H1 (cell line): ENCODE data around the gene TSEN34. TPM values are rescaled to one million over a fixed set of nuclear protein-coding genes. Genes with fewer than 3 reads are reported as not detected.

Experiments used
- CTCF ChIA-PET: fragments of 300-600 bp; sonication (Branson Sonifier 250); formaldehyde crosslinking; loops from one replicate; lab custom pipeline; 2021; ENCODE audit not compliant: partially characterized antibody; lab: Charles Lee
- POLR2A ChIA-PET: fragments of 300-600 bp; sonication (Branson Sonifier 250); formaldehyde crosslinking; loops from one replicate; lab custom pipeline; 2021; ENCODE audit warnings: inconsistent platforms; ENCODE audit not compliant: partially characterized antibody; lab: Charles Lee
- DNase-seq, 2 experiments: peaks; one replicate each; pipeline versions ENCODE4 v3.0.0 to v3.0.0-alpha.2; 2010 to 2022; ENCODE audit warnings: low spot score in 2 of 2, low read depth in 1 of 2, mixed read lengths in 1 of 2
- FAIRE-seq: peaks from 2 replicates; lab custom pipeline; 2011; peaks lifted over from hg19 to GRCh38; lab: Jason Lieb, UNC
- H2AFZ ChIP-seq: 2 replicates; pipeline ENCODE4 v1.8.1; 2012; ENCODE audit warnings: low read length, inconsistent platforms
- H2AK5ac ChIP-seq: 2 replicates; pipeline ENCODE4 v1.6.1; 2013; ENCODE audit warnings: low read depth, low read length
- H2BK120ac ChIP-seq: replicated peaks from 2 replicates; pipeline ENCODE3; 2013; ENCODE audit warnings: low read depth, low read length, inconsistent platforms
- H2BK12ac ChIP-seq: 2 replicates; pipeline ENCODE4 v1.6.1; 2013; ENCODE audit warnings: low read depth, low read length
- H2BK15ac ChIP-seq: 2 replicates; pipeline ENCODE4 v1.6.1; 2013; ENCODE audit warnings: low read length
- H2BK20ac ChIP-seq: 2 replicates; pipeline ENCODE4 v1.6.1; 2013; ENCODE audit warnings: low read length
- H2BK5ac ChIP-seq: 2 replicates; pipeline ENCODE4 v1.6.1; 2013; ENCODE audit warnings: low read depth, low read length
- H3K14ac ChIP-seq: 2 replicates; pipeline ENCODE4 v1.6.1; 2013; ENCODE audit warnings: inconsistent platforms; ENCODE audit not compliant: insufficient read length
- H3K18ac ChIP-seq: 2 replicates; pipeline ENCODE4 v1.6.1; 2013; ENCODE audit warnings: low read length; ENCODE audit errors: extremely low read depth
- H3K23ac ChIP-seq: 2 replicates; pipeline ENCODE4 v1.6.1; 2013; ENCODE audit warnings: inconsistent platforms; ENCODE audit not compliant: insufficient read length
- H3K23me2 ChIP-seq: 2 replicates; pipeline ENCODE4 v1.6.1; 2013; ENCODE audit warnings: low read depth, low read length
- H3K27ac ChIP-seq: 2 replicates; pipeline ENCODE4 v1.6.1; 2011; ENCODE audit warnings: low read depth, low read length, inconsistent platforms
- H3K27me3 ChIP-seq, 4 experiments: replicated peaks in 1 of 4; 1 replicate in 1 of 4; 2 replicates in 3 of 4; pipeline versions ENCODE4 v1.6.1 to v1.8.1; 2011 to 2013; ENCODE audit warnings: low read length in 3 of 4, mild to moderate bottlenecking in 3 of 4, inconsistent platforms in 2 of 4, mixed read lengths in 2 of 4, moderate library complexity in 1 of 4; ENCODE audit not compliant: control insufficient read depth in 3 of 4, insufficient read depth in 3 of 4; ENCODE audit errors: extremely low read depth in 1 of 4
- H3K36me3 ChIP-seq, 4 experiments: 2 replicates each; pipeline versions ENCODE4 v1.6.1 to v1.8.1; 2011 to 2013; ENCODE audit warnings: mild to moderate bottlenecking in 4 of 4, low read length in 3 of 4, moderate library complexity in 2 of 4, control low read depth in 1 of 4, inconsistent platforms in 1 of 4; ENCODE audit not compliant: insufficient read depth in 4 of 4, control insufficient read depth in 2 of 4
- H3K4ac ChIP-seq: replicated peaks from 2 replicates; pipeline ENCODE3; 2013; ENCODE audit warnings: low read length, low read depth, mixed read lengths, inconsistent platforms; ENCODE audit not compliant: insufficient read length
- H3K4me1 ChIP-seq, 4 experiments: replicated peaks in 1 of 4; 1 replicate in 1 of 4; 2 replicates in 3 of 4; pipeline versions ENCODE4 v1.6.1 to v1.8.1; 2011 to 2013; ENCODE audit warnings: low read length in 3 of 4, inconsistent platforms in 2 of 4, mixed read lengths in 1 of 4; ENCODE audit not compliant: insufficient read depth in 4 of 4, control insufficient read depth in 3 of 4
- H3K4me2 ChIP-seq, 2 experiments: 2 replicates each; pipeline versions ENCODE4 v1.6.1 to v1.8.1; 2011 to 2013; ENCODE audit warnings: low read depth in 2 of 2, low read length in 2 of 2, control low read depth in 1 of 2, inconsistent platforms in 1 of 2, mild to moderate bottlenecking in 1 of 2; ENCODE audit not compliant: insufficient read depth in 1 of 2
- H3K4me3 ChIP-seq, 4 experiments: fragments of 200-600, 300-600 bp in 1 of 4; sonication (generic), shearing (Covaris generic), sonication (Bioruptor Twin) in 1 of 4; 2 replicates each; pipeline versions ENCODE4 v1.5.1 to v1.8.1; 2011 to 2016; ENCODE audit warnings: low read length in 4 of 4, low read depth in 3 of 4, control low read depth in 2 of 4, inconsistent platforms in 2 of 4, mild to moderate bottlenecking in 2 of 4, mixed read lengths in 1 of 4, moderate library complexity in 1 of 4; ENCODE audit not compliant: insufficient read depth in 2 of 4; ENCODE audit errors: extremely low read depth in 1 of 4
- H3K56ac ChIP-seq: replicated peaks from 2 replicates; pipeline ENCODE3; 2013; ENCODE audit warnings: low read depth, mild to moderate bottlenecking, mixed read lengths, low read length, inconsistent platforms; ENCODE audit not compliant: insufficient read length
- H3K79me1 ChIP-seq: 2 replicates; pipeline ENCODE4 v1.6.1; 2013; ENCODE audit warnings: low read depth, low read length, control low read depth
- H3K79me2 ChIP-seq, 2 experiments: 2 replicates each; pipeline versions ENCODE4 v1.6.1 to v1.8.1; 2012 to 2013; ENCODE audit warnings: low read length in 2 of 2, mild to moderate bottlenecking in 2 of 2, inconsistent platforms in 1 of 2; ENCODE audit not compliant: insufficient read depth in 2 of 2, control insufficient read depth in 1 of 2
- H3K9ac ChIP-seq, 4 experiments: replicated peaks in 1 of 4; 1 replicate in 1 of 4; 2 replicates in 3 of 4; pipeline versions ENCODE4 v1.6.1 to v1.8.1; 2011 to 2013; ENCODE audit warnings: low read depth in 3 of 4, low read length in 3 of 4, control low read depth in 2 of 4, mild to moderate bottlenecking in 2 of 4, moderate library complexity in 2 of 4, inconsistent platforms in 1 of 4; ENCODE audit errors: extremely low read depth in 1 of 4
- H3K9me3 ChIP-seq, 2 experiments: 2 replicates each; pipeline versions ENCODE4 v1.6.1 to v1.8.1; 2012 to 2013; ENCODE audit warnings: mild to moderate bottlenecking in 2 of 2, moderate library complexity in 2 of 2, control low read depth in 1 of 2, inconsistent platforms in 1 of 2, low read depth in 1 of 2, low read length in 1 of 2, mixed read lengths in 1 of 2; ENCODE audit not compliant: insufficient read depth in 2 of 2
- H4K20me1 ChIP-seq, 2 experiments: replicated peaks in 1 of 2; 2 replicates each; pipeline versions ENCODE3 to v1.8.1; 2011 to 2013; ENCODE audit warnings: inconsistent platforms in 2 of 2, low read length in 2 of 2, mild to moderate bottlenecking in 1 of 2; ENCODE audit not compliant: insufficient read depth in 2 of 2, control insufficient read depth in 1 of 2
- H4K5ac ChIP-seq: 2 replicates; pipeline ENCODE4 v1.6.1; 2013; ENCODE audit warnings: low read length, low read depth, mixed read lengths, inconsistent platforms; ENCODE audit not compliant: insufficient read length
- H4K8ac ChIP-seq: 2 replicates; pipeline ENCODE4 v1.8.0; 2013; ENCODE audit warnings: mild to moderate bottlenecking, moderate library complexity, low read length, inconsistent platforms; ENCODE audit not compliant: insufficient read depth; ENCODE audit errors: extremely low read depth
- H4K91ac ChIP-seq: replicated peaks from 2 replicates; pipeline ENCODE3; 2013; ENCODE audit warnings: low read length, mixed read lengths, inconsistent platforms; ENCODE audit not compliant: insufficient read length
- CHD2 ChIP-seq: IDR thresholded peaks from 2 replicates; pipeline ENCODE4 v1.6.1; 2012; ENCODE audit warnings: low read length, improper control_type of control experiment
- KDM5A ChIP-seq: fragments of 200-600 bp; IDR thresholded peaks from 2 replicates; pipeline ENCODE4 v1.7.1; 2012; ENCODE audit warnings: mild to moderate bottlenecking, low read length, inconsistent platforms, mixed read lengths
- POLR2AphosphoS5 ChIP-seq: IDR thresholded peaks from 2 replicates; pipeline ENCODE4 v1.6.1; 2011; ENCODE audit warnings: low read depth, low read length
- RFX5 ChIP-seq: IDR thresholded peaks from 2 replicates; pipeline ENCODE4 v1.6.1; 2011; ENCODE audit warnings: low read depth, low read length, improper control_type of control experiment, borderline replicate concordance
- SUZ12 ChIP-seq: fragments of 200-600 bp; sonication (generic); IDR thresholded peaks from 2 replicates; pipeline ENCODE4 v1.6.1; 2012; ENCODE audit warnings: mild to moderate bottlenecking, inconsistent platforms, low read length, moderate library complexity, mixed read lengths
- TBP ChIP-seq: IDR thresholded peaks from 2 replicates; pipeline ENCODE4 v1.6.1; 2011; ENCODE audit warnings: low read depth, low read length, improper control_type of control experiment
- TCF12 ChIP-seq: IDR thresholded peaks from 2 replicates; pipeline ENCODE4 v1.6.1; 2011; ENCODE audit warnings: low read depth, mild to moderate bottlenecking, low read length
- WGBS, 2 experiments: shearing (Covaris generic) in 1 of 2; methylation state at CpG; one replicate each; pipeline versions ENCODE4 v1.1.6 to v1.1.7; 2013 to 2015; ENCODE audit warnings: low lambda C conversion rate in 2 of 2, mixed read lengths in 2 of 2, inconsistent platforms in 1 of 2, low coverage in 1 of 2, missing lambda C conversion rate in 1 of 2; ENCODE audit not compliant: insufficient replicate concordance in 2 of 2, insufficient coverage in 1 of 2, insufficient read length in 1 of 2; ENCODE audit errors: extremely low coverage in 1 of 2, missing lambda C conversion rate in 1 of 2; 5-methylcytosine and 5-hydroxymethylcytosine counted together
- polyA plus RNA-seq, 7 experiments: library from polyadenylated mRNA; depleted of rRNA in 3 of 7; stranded (reverse) in 5 of 7; unstranded in 2 of 7; fragments of >200 nt in 5 of 7; fragments of 200-250 nt in 2 of 7; gene quantifications; 1 replicate in 5 of 7; 2 replicates in 1 of 7; 4 replicates in 1 of 7; pipeline versions ENCODE4 v1.2.1 to v1.2.3, GENCODE V29; 2011 to 2013; ENCODE audit warnings: missing spikeins in 2 of 7, mixed read lengths in 2 of 7
- total RNA-seq: library from RNA; stranded (reverse); fragmentation: NEBNext Ultra II Directional; extraction: Animal tissue kit (Norgen Biotek cat#: 25700); gene quantifications from 2 replicates; pipeline ENCODE4 v1.2.1, GENCODE V29; 2021

The TSEN34 gene
- total and polyA plus RNA-seq, 2 of the 8 experiments (the other 6 are each of a cell fraction or from before 2014, with no cell fraction given), result 22.5 to 52.3 TPM

- H4K5ac ChIP-seq, result no peak overlapping the region
- 95% methylated on average over 20 of the region's 23 CpGs; no CpG with 5 or more reads in 1 of the 2 experiments for WGBS, 2 experiments
- no peaks in the 10 kb centered on the region for H3K9me3 ChIP-seq
- ChIA-PET POLR2A (interaction anchor here (0.8 to 14.8 kb wide), 7 partner anchors 13 to 57 kb away, joined by 3 to 348 read pairs (median 4); partner anchors contain the start of genes CNOT3 and TSEN34), CTCF (no interaction called here)
- no peak overlapping the region for H2BK15ac ChIP-seq
- no peak overlapping the region for H2BK120ac ChIP-seq
- no peak overlapping the region for H4K91ac ChIP-seq
- H2BK12ac ChIP-seq, result no peak overlapping the region
- no peak overlapping the region for H2BK20ac ChIP-seq
- no peak overlapping the region for H3K4me3 ChIP-seq
- no peaks in the 10 kb centered on the region for H3K4me1 ChIP-seq
- H2AFZ ChIP-seq, result no peak overlapping the region
- H3K79me2 ChIP-seq, result no peaks in the 10 kb centered on the region
- FAIRE-seq (no peak), DNase-seq (no peak)
- no peaks in the 10 kb centered on the region for H3K23me2 ChIP-seq
- peaks cover 11 to 28% of the 10 kb centered on the region in 2 experiments for H4K20me1 ChIP-seq
- no peak overlapping the region; the same call in 1 of the 2 replicates for H4K8ac ChIP-seq
- no peak overlapping the region for H3K14ac ChIP-seq
- H3K18ac ChIP-seq, result no peak overlapping the region
- no peak overlapping the region for H3K56ac ChIP-seq
- no peak overlapping the region for H2BK5ac ChIP-seq
- peaks cover 42 to 87% (median 78%) of the 10 kb centered on the region in 4 experiments for H3K36me3 ChIP-seq
- H3K79me1 ChIP-seq, result no peaks in the 10 kb centered on the region; the same call in 1 of the 2 replicates
- no peak overlapping the region for H3K4ac ChIP-seq
- H3K4me2 ChIP-seq, result no peak overlapping the region
- H3K27me3 ChIP-seq, result no peaks in the 10 kb centered on the region
- no peak overlapping the region for H3K27ac ChIP-seq
- no peak overlapping the region for H2AK5ac ChIP-seq
- no peak for TF ChIP-seq TCF12
- no peak for TF ChIP-seq SUZ12
- no peak for TF ChIP-seq TBP
- no peak for TF ChIP-seq RFX5
- TF ChIP-seq POLR2AphosphoS5, result no peak
- no peak for TF ChIP-seq CHD2
- no peak for TF ChIP-seq KDM5A
- H3K9ac ChIP-seq, result no peak overlapping the region
- no peak overlapping the region for H3K23ac ChIP-seq
Observed at GRCh38 chr19:54151362-54152035, 39.6 kb upstream of the TSEN34 start.
